Measurements from ENCODE around the gene ARHGAP18.

DNA sequence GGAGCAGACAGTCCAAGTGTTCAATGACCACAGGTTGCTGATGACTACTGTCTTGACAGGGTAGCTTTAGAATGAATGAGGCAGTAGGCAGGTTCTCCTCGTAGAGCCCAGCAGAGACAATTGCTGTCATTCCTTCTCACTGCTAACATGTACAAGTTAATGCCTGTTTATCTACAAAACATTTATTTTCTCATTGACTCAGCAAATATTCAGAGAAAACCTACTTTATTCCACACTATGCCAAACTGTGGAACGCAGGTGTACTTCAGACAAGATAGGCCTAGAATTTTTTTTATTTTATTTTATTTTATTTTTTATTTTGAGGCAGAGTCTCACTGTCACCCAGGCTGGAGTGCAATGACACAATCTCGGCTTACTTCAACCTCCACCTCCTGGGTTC, 50.8 kb downstream of the ARHGAP18 start:
- TF ChIP-seq PRDM10 (tag by site-specific recombination; IDR thresholded peaks at IDR 0.05) = no peak
- TF ChIP-seq, protein P1, sequence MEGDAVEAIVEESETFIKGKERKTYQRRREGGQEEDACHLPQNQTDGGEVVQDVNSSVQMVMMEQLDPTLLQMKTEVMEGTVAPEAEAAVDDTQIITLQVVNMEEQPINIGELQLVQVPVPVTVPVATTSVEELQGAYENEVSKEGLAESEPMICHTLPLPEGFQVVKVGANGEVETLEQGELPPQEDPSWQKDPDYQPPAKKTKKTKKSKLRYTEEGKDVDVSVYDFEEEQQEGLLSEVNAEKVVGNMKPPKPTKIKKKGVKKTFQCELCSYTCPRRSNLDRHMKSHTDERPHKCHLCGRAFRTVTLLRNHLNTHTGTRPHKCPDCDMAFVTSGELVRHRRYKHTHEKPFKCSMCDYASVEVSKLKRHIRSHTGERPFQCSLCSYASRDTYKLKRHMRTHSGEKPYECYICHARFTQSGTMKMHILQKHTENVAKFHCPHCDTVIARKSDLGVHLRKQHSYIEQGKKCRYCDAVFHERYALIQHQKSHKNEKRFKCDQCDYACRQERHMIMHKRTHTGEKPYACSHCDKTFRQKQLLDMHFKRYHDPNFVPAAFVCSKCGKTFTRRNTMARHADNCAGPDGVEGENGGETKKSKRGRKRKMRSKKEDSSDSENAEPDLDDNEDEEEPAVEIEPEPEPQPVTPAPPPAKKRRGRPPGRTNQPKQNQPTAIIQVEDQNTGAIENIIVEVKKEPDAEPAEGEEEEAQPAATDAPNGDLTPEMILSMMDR (tag by site-specific recombination; IDR thresholded peaks at IDR 0.05) = no peak
- no peak for TF ChIP-seq ZNF23 (tag by site-specific recombination; IDR thresholded peaks at IDR 0.05; ENCODE audit: borderline replicate concordance)
- TF ChIP-seq ZSCAN5A (tag by site-specific recombination; IDR thresholded peaks at IDR 0.05) = no peak
